ENCODE data around the gene MAP7. TPM values are rescaled to one million over a fixed set of nuclear protein-coding genes. Genes with fewer than 3 reads are reported as not detected.

The MAP7 gene
- total and polyA plus RNA-seq, 9 of the 15 experiments (the other 6 are each of a cell fraction or from before 2014, with no cell fraction given) = 0.76 to 7.7 (median 3.9) TPM

DNA sequence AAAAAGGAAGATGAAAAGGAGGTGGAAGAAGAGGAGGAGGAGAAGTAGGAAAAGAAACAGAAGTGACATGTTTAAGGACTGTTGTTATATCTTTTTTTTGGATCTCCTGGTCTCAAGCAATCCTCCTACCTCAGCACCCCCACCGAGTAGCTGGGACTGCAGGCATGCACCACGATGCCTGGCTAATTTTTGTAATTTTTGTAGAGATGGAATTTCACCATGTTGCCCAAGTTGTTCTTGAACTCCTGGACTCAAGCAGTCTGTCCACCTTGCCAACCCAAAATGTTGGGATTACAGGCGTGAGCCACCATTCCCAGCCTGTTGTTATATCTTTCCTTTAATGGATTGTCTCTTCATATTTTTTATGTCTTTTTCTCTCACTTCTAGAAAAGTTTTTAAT lies 241.1 kb downstream of the MAP7 start:
- ChIA-PET CTCF (ENCODE audit: low intra/inter-chr PET ratio) (no interaction called here), POLR2A (interaction anchor here (1.0 to 4.6 kb wide), 2 partner anchors 19 to 21 kb away, joined by 3 to 28 read pairs; partner anchors contain the start of gene BCLAF1)
- Histone ChIP-seq H3K36me3 (ENCODE audit: control insufficient read depth, insufficient read depth, low read length) (no peaks in the 10 kb centered on the region), H4K20me1 (replicated peaks; ENCODE audit: control insufficient read depth, insufficient read depth, low read length) (no peaks in the 10 kb centered on the region), H2AFZ (ENCODE audit: low read depth, low read length) (0 out of 2 replicates have a peak overlapping the region, but pooled peaks have one; percentile 37), H3K9me3 (replicated peaks; ENCODE audit: control insufficient read depth, insufficient read depth, low read depth, low read length) (no peaks in the 10 kb centered on the region), H3K4me3 (no peak overlapping the region), H3K9ac (ENCODE audit: insufficient read depth in 1 of 2, low read depth in 2 of 2, low read length in 2 of 2) (no peak overlapping the region), H3K4me1 (replicated peaks in 1 of 2; ENCODE audit: control insufficient read depth in 2 of 2, insufficient read depth in 2 of 2, low read length in 2 of 2) (peaks cover 0 to 4% of the 10 kb centered on the region in 2 experiments; a peak in 2 of 5 replicates), H3K4me2 (ENCODE audit: insufficient read depth, low read length) (no peak overlapping the region), H3K9me1 (ENCODE audit: control insufficient read depth, insufficient read depth, low read length) (no peaks in the 10 kb centered on the region), H3K27ac (ENCODE audit: extremely low read depth, low read depth, low read length) (no peak overlapping the region), H3K27me3 (ENCODE audit: control insufficient read depth in 2 of 2, insufficient read depth in 2 of 2, low read length in 2 of 2) (peaks cover 2 to 6% of the 10 kb centered on the region in 2 experiments; a peak in 3 of 5 replicates), H3K79me2 (ENCODE audit: control insufficient read depth, insufficient read depth, low read length) (no peaks in the 10 kb centered on the region)
- WGBS (ENCODE audit: insufficient coverage, low coverage, missing lambda C conversion rate) = 17% methylated on average over 3 of the region's 3 CpGs
- no TSS peak for BruUV-seq (replicated peaks)
- DNase-seq (ENCODE audit: extremely low read depth in 1 of 4, low spot score in 3 of 4) = no peak
- intact Hi-C loops (cut with micrococcal nuclease) (no loop called here), in situ Hi-C loops (cut with MboI) (no loop called here)
- TF ChIP-seq SNIP1 (IDR thresholded peaks at IDR 0.05; ENCODE audit: low read depth) (no peak), PTRF (tag; IDR thresholded peaks at IDR 0.05) (no peak), CBX3 (IDR thresholded peaks at IDR 0.05; ENCODE audit: borderline replicate concordance in 1 of 2, low read length in 2 of 2) (no peak), ZNF277 (CRISPR knock-in tag; IDR thresholded peaks at IDR 0.05; ENCODE audit: borderline replicate concordance) (no peak), ZNF444 (CRISPR knock-in tag; IDR thresholded peaks at IDR 0.05) (no peak), BCL6 (CRISPR knock-in tag; IDR thresholded peaks at IDR 0.05) (no peak), MIER1 (IDR thresholded peaks at IDR 0.05; ENCODE audit: low read depth) (no peak), KAT8 (IDR thresholded peaks at IDR 0.05; ENCODE audit: low read depth) (no peak), NUFIP1 (IDR thresholded peaks at IDR 0.05; ENCODE audit: partially characterized antibody) (no peak), ZNF24 (IDR thresholded peaks at IDR 0.05) (no peak), BRD4 (IDR thresholded peaks at IDR 0.05) (no peak), ZBTB7A (IDR thresholded peaks at IDR 0.05; ENCODE audit: borderline replicate concordance, control insufficient read depth, low read depth, low read length) (no peak)
- TF ChIP-seq, protein P1, sequence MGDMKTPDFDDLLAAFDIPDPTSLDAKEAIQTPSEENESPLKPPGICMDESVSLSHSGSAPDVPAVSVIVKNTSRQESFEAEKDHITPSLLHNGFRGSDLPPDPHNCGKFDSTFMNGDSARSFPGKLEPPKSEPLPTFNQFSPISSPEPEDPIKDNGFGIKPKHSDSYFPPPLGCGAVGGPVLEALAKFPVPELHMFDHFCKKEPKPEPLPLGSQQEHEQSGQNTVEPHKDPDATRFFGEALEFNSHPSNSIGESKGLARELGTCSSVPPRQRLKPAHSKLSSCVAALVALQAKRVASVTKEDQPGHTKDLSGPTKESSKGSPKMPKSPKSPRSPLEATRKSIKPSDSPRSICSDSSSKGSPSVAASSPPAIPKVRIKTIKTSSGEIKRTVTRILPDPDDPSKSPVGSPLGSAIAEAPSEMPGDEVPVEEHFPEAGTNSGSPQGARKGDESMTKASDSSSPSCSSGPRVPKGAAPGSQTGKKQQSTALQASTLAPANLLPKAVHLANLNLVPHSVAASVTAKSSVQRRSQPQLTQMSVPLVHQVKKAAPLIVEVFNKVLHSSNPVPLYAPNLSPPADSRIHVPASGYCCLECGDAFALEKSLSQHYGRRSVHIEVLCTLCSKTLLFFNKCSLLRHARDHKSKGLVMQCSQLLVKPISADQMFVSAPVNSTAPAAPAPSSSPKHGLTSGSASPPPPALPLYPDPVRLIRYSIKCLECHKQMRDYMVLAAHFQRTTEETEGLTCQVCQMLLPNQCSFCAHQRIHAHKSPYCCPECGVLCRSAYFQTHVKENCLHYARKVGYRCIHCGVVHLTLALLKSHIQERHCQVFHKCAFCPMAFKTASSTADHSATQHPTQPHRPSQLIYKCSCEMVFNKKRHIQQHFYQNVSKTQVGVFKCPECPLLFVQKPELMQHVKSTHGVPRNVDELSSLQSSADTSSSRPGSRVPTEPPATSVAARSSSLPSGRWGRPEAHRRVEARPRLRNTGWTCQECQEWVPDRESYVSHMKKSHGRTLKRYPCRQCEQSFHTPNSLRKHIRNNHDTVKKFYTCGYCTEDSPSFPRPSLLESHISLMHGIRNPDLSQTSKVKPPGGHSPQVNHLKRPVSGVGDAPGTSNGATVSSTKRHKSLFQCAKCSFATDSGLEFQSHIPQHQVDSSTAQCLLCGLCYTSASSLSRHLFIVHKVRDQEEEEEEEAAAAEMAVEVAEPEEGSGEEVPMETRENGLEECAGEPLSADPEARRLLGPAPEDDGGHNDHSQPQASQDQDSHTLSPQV (IDR thresholded peaks at IDR 0.05) = no peak
- no peak for FAIRE-seq
- no peak for ATAC-seq
